OCI-LY7 (cell line): ENCODE data around the gene ACTC1.

Experiments used
- EZH2phosphoT487 ChIP-seq: fragments of 200-600 bp; sonication (generic); IDR thresholded peaks from 2 replicates; pipeline ENCODE4 v1.6.1; 2018; ENCODE audit warnings: low read depth, borderline replicate concordance, mild to moderate bottlenecking, mixed run types, antibody characterized with exemption, low read length, moderate library complexity, mixed read lengths
- TF ChIP-seq, protein P1 (sequence below): fragments of 200-600 bp; sonication (generic); conservative IDR thresholded peaks from 2 replicates; pipeline ENCODE4 v1.5.1; 2014; ENCODE audit warnings: mild to moderate bottlenecking, antibody characterized with exemption, low read length, moderate library complexity, mixed read lengths

DNA sequence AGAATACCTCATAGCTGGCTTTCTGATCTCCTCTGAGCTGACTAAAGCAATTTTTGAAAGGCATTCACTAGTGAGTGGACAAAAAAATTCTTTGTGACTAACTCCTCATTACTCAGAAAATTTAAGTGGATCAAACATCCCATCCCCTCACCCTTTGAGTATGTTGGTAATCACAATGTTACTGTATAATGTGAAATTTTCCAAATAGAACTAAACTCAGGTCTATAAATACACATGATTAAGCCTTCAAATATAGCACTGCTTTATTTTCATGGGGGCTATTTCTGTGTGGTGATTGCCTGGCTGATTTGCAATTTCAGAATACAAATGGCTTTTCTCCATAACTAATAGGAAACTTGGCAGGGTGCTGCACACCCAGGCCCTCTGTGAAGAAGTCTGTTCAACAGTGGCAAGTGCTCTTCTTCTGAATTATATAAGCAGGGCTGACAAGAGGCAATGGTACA lies 45.9 kb upstream of the ACTC1 start:
- TF ChIP-seq, protein P1, sequence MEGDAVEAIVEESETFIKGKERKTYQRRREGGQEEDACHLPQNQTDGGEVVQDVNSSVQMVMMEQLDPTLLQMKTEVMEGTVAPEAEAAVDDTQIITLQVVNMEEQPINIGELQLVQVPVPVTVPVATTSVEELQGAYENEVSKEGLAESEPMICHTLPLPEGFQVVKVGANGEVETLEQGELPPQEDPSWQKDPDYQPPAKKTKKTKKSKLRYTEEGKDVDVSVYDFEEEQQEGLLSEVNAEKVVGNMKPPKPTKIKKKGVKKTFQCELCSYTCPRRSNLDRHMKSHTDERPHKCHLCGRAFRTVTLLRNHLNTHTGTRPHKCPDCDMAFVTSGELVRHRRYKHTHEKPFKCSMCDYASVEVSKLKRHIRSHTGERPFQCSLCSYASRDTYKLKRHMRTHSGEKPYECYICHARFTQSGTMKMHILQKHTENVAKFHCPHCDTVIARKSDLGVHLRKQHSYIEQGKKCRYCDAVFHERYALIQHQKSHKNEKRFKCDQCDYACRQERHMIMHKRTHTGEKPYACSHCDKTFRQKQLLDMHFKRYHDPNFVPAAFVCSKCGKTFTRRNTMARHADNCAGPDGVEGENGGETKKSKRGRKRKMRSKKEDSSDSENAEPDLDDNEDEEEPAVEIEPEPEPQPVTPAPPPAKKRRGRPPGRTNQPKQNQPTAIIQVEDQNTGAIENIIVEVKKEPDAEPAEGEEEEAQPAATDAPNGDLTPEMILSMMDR: no peak
- TF ChIP-seq EZH2phosphoT487: no peak
